Umbilical cord (tissue), 2 donors: ENCODE data around the gene EML4. TPM values are rescaled to one million over a fixed set of nuclear protein-coding genes. Genes with fewer than 3 reads are reported as not detected.

Experiments
- DNase-seq: peaks from one replicate; pipeline ENCODE4 v3.0.0-alpha.2; 2015; ENCODE audit warnings: low spot score
- total RNA-seq: library from RNA; depleted of rRNA; stranded (reverse); fragments of >200 nt; gene quantifications from one replicate; pipeline ENCODE4 v1.2.3, GENCODE V29; 2014; ENCODE audit warnings: low replicate concordance; ENCODE audit not compliant: insufficient read depth

EML4 gene
- total RNA-seq, 1 donor from 2014 or later: 84.0 TPM

- DNase-seq: no peak
Measured at GRCh38 chr2:42224422-42225067, 55.4 kb downstream of the EML4 start.

GRCh38 chr2:42225573-42225972 is 56.4 kb downstream of the EML4 start:
- DNase-seq: no peak

- DNase-seq: no peak
Measured at GRCh38 chr2:42227491-42227890, 58.3 kb downstream of the EML4 start.

- no peak for DNase-seq
Measured at GRCh38 chr2:42228101-42228500, 58.9 kb downstream of the EML4 start.

GRCh38 chr2:42229949-42230348 is 60.8 kb downstream of the EML4 start:
- no peak for DNase-seq

GRCh38 chr2:42230891-42231290 is 61.7 kb downstream of the EML4 start:
- DNase-seq: peak; percentile 48

- no peak for DNase-seq
Measured at GRCh38 chr2:42232024-42232423, 62.9 kb downstream of the EML4 start.

GRCh38 chr2:42233976-42234441 is 64.9 kb downstream of the EML4 start:
- DNase-seq: peak; percentile 94

GRCh38 chr2:42236911-42237310 is 67.8 kb downstream of the EML4 start:
- DNase-seq: no peak

GRCh38 chr2:42238644-42239288 is 69.6 kb downstream of the EML4 start:
- DNase-seq: no peak

GRCh38 chr2:42239289-42239661 is 70.1 kb downstream of the EML4 start:
- DNase-seq: no peak

- DNase-seq: no peak
Measured at GRCh38 chr2:42239811-42240210, 70.7 kb downstream of the EML4 start.

- DNase-seq: no peak
Measured at GRCh38 chr2:42241517-42241916, 72.4 kb downstream of the EML4 start.

- no peak for DNase-seq
Measured at GRCh38 chr2:42243297-42243696, 74.1 kb downstream of the EML4 start.

- no peak for DNase-seq
Measured at GRCh38 chr2:42244520-42244919, 75.4 kb downstream of the EML4 start.

- DNase-seq: no peak
Measured at GRCh38 chr2:42245396-42245795, 76.2 kb downstream of the EML4 start.

- no peak for DNase-seq
Measured at GRCh38 chr2:42246562-42246961, 77.4 kb downstream of the EML4 start.

GRCh38 chr2:42248846-42249245 is 79.7 kb downstream of the EML4 start:
- no peak for DNase-seq

GRCh38 chr2:42249284-42249683 is 80.1 kb downstream of the EML4 start:
- no peak for DNase-seq

GRCh38 chr2:42249887-42250286 is 80.7 kb downstream of the EML4 start:
- DNase-seq: no peak

GRCh38 chr2:42250925-42251324 is 81.8 kb downstream of the EML4 start:
- DNase-seq: no peak

GRCh38 chr2:42252464-42252863 is 83.3 kb downstream of the EML4 start:
- DNase-seq: no peak

GRCh38 chr2:42254186-42254895 is 85.2 kb downstream of the EML4 start:
- DNase-seq: no peak
